Lower leg skin (tissue), 4 donors: ENCODE data around the gene NDUFAF2. TPM values are rescaled to one million over a fixed set of nuclear protein-coding genes. Genes with fewer than 3 reads are reported as not detected.

ENCODE experiments used
- DNase-seq, 2 donors: peaks; one replicate each; pipeline ENCODE4 v3.0.0-alpha.2; 2019; ENCODE audit warnings: low spot score in 2 of 2
- H3K4me3 ChIP-seq: fragments of 200-600 bp; sonication (generic); 2 replicates; pipeline ENCODE4 v1.5.1; 2017; ENCODE audit warnings: mild to moderate bottlenecking, low read depth; ENCODE audit not compliant: poor library complexity, severe bottlenecking
- CTCF ChIP-seq, 3 donors: fragments of 450-650 bp; IDR thresholded peaks; one replicate each; pipeline ENCODE4 v1.5.1; 2016; ENCODE audit warnings: antibody characterized with exemption in 3 of 3, mild to moderate bottlenecking in 3 of 3, moderate library complexity in 2 of 3
- POLR2A ChIP-seq, 2 donors: fragments of 450-650 bp; IDR thresholded peaks; one replicate each; pipeline ENCODE4 v1.6.1; 2016 to 2017; ENCODE audit warnings: antibody characterized with exemption in 2 of 2, mild to moderate bottlenecking in 1 of 2, moderate library complexity in 1 of 2
- WGBS, 2 donors: methylation state at CpG; one replicate each; pipeline ENCODE4 v1.1.5; 2018; 5-methylcytosine and 5-hydroxymethylcytosine counted together
- intact Hi-C: fragments of 100-400 bp; cut with DNase I; formaldehyde crosslinking; loops from one replicate; pipeline ENCODE4 v1.15.0; 2023; ENCODE audit warnings: low total_unique reads
- total RNA-seq, 4 donors: library from RNA; depleted of rRNA; stranded (reverse); fragments of >200 nt; gene quantifications; one replicate each; pipeline ENCODE4 v1.1.0, GENCODE V29; 2016

NDUFAF2 gene
- total RNA-seq, 4 donors from 2014 or later = 13.3 to 22.7 (median 16.0) TPM

- DNase-seq = no peak
- no peak overlapping the region for H3K4me3 ChIP-seq
- intact Hi-C loops = no loop called here
- WGBS, 2 donors = 81 to 94% methylated on average over 1 of the region's 1 CpG
- no peak for TF ChIP-seq POLR2A (IDR thresholded peaks at IDR 0.05)
- TF ChIP-seq CTCF (IDR thresholded peaks at IDR 0.05) = no peak
Observed at GRCh38 chr5:61051267-61051666, 106.3 kb downstream of the NDUFAF2 start.

- no peak for TF ChIP-seq CTCF (IDR thresholded peaks at IDR 0.05)
- TF ChIP-seq POLR2A (IDR thresholded peaks at IDR 0.05) = no peak
- intact Hi-C loops = no loop called here
- DNase-seq = no peak
- WGBS, 2 donors = 90 to 92% methylated on average over 2 of the region's 2 CpGs
- H3K4me3 ChIP-seq = no peak overlapping the region
Observed at GRCh38 chr5:61052882-61053281, 107.9 kb downstream of the NDUFAF2 start.

GRCh38 chr5:61053937-61054336, 108.9 kb downstream of the NDUFAF2 start:
- no peak for TF ChIP-seq CTCF (IDR thresholded peaks at IDR 0.05)
- TF ChIP-seq POLR2A (IDR thresholded peaks at IDR 0.05) = no peak
- H3K4me3 ChIP-seq = no peak overlapping the region
- DNase-seq = no peak
- intact Hi-C loops = no loop called here
- WGBS, 2 donors = 47 to 68% methylated on average over 2 of the region's 2 CpGs

GRCh38 chr5:61055434-61056006, 110.5 kb downstream of the NDUFAF2 start:
- no peak for TF ChIP-seq CTCF (IDR thresholded peaks at IDR 0.05)
- no peak for TF ChIP-seq POLR2A (IDR thresholded peaks at IDR 0.05)
- no peak overlapping the region for H3K4me3 ChIP-seq
- no peak for DNase-seq
- intact Hi-C loops = no loop called here

- intact Hi-C loops = no loop called here
- no peak for DNase-seq
- no peak for TF ChIP-seq POLR2A (IDR thresholded peaks at IDR 0.05)
- no peak for TF ChIP-seq CTCF (IDR thresholded peaks at IDR 0.05)
- no peak overlapping the region for H3K4me3 ChIP-seq
Observed at GRCh38 chr5:61059499-61059898, 114.5 kb downstream of the NDUFAF2 start.

GRCh38 chr5:61069150-61069549, 124.1 kb downstream of the NDUFAF2 start:
- DNase-seq = no peak
- no peak overlapping the region for H3K4me3 ChIP-seq
- TF ChIP-seq POLR2A (IDR thresholded peaks at IDR 0.05) (no peak), CTCF (IDR thresholded peaks at IDR 0.05) (no peak)
- intact Hi-C loops = no loop called here
